Measurements from ENCODE around the gene AMIGO2.

The AMIGO2 gene

DNA sequence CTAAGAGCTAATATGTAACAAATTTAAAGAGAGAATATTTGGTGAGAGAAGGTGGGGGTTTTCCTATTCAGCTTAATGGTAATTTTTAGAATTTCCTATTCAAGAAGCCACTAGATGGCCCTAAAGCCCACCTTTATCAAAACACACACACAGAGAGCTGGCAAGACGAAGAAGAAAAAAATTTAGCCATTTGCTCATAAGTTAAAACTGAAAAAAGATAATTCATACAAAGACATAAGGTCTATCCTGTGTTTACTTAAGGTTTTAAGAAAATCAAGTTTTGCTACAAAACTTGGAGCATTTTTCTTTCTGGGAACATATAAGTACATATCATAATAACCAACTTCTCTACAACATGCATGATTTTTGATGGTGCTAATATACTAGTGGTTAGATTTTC lies 47.1 kb downstream of the AMIGO2 start:
- no peak for DNase-seq

- no peak for DNase-seq
These were observed 49.9 kb downstream of the AMIGO2 start for GRCh38 chr12:47029903-47030302.

DNA sequence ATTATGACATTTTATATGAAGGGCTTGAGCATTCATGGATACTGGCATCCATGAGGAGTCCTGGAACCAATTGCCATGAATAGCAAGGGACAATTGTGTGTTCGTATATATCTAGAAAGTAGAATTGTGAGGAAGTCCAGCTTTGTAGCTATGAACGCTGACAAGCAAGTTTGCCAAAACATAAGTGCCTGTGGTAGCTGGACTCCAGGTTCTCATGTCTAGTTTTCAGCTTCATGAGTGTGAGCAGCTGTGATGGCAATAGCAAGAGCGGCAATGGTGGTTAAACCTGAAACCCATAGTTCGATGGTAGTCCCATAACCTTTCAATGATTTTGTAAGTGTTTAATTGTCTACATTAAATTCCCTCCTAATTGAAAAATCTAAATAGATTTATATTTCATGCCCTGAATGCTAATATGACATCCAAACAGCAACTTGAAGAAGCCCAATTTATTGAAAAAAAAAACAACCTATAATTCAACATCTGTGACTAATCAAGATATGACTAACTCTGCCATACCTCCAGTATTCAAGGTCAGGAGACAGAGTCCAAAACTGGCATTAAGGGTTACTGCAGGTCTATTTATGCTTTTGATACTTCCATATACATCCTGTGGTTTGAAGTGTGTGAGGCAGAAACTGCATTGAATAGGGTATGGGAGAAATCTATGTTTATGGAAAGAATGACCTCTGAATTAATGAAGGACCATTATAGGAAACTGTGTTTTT lies 50.6 kb downstream of the AMIGO2 start:
- DNase-seq: no peak

GRCh38 chr12:47028186-47028585 lies 51.6 kb downstream of the AMIGO2 start:
- DNase-seq: no peak

Measured in NCI-H1048 (cell line).